HUDEP-2 (cell line): ENCODE measurements around the gene PCGF3.
"Not testable (repeated sequence)": the region's sequence is repeated elsewhere in the genome, so short reads cannot be mapped to it uniquely, and the experiment has no call there.

ENCODE experiments used
- DNase-seq, 76 experiments: peaks; one replicate each; lab custom pipeline; 2025; ENCODE audit not compliant: unreplicated experiment in 76 of 76; lab: John Stamatoyannopoulos, UW

Gene PCGF3

DNA sequence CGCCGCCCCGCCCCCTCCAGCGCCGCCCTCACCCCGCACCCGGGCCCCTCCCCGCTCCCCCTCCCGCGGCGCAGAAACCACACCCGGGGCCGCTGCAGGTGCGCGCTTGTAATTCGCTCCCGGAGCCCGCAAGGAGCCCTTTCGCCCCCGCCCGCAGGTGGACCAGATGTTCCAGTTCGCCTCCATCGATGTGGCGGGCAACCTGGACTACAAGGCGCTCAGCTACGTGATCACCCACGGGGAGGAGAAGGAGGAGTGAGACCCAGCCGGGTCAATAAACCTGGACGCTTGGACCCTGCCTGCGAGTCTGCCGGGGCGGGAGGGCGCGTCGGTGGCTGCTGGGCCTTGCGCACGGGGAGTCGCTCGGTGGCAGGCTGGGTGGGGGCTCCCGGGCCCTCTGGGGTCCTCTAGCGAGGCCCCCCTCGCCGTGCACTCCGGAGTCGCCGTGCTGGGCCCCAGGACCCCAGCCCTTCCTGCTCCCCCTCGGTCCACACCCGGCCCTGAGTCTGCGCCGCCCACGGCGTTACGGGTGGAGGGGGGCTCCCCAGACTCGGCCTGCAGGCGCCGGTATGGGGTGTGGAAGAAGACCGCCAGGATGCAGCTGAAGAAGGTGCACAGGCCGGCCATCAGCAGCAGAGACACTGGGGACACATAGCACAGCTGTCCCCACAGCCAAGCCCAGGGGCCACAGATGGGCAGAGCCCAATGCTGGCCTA, 23.7 kb upstream of the PCGF3 start:
- no peak for DNase-seq

DNA sequence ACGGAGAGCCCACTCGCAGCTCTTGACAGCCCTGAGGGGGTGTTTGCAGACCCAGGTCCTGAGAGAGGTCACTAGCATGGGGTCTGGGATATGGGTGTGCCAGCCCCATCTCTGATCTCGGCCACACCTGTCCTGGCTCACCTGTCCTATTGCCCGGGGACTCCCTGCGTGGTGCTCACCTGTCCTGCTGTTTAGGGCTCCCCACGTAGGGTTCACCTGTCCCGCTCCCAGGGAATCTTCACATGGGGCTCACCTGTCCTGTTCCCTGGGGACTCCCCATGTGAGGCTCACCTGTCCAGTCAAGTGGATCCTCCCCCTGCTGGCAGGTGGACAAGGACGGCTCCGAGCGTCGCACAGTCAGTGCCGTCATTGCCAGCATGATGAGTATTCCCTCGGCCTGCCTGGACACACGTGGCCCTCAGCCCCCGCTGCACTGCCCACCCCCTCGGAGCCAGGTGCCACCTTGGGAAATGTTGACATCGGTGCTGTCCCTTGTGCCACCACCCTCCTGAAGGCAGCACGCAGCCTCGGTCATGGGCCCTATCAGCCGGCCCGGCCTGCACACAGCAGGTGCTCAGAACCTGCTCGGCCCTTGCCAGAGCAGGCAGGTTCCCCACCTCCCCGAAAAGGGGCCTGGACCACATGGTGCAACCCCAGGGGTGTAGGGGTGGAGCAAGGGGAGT, 23.0 kb upstream of the PCGF3 start:
- DNase-seq, result no peak

DNA sequence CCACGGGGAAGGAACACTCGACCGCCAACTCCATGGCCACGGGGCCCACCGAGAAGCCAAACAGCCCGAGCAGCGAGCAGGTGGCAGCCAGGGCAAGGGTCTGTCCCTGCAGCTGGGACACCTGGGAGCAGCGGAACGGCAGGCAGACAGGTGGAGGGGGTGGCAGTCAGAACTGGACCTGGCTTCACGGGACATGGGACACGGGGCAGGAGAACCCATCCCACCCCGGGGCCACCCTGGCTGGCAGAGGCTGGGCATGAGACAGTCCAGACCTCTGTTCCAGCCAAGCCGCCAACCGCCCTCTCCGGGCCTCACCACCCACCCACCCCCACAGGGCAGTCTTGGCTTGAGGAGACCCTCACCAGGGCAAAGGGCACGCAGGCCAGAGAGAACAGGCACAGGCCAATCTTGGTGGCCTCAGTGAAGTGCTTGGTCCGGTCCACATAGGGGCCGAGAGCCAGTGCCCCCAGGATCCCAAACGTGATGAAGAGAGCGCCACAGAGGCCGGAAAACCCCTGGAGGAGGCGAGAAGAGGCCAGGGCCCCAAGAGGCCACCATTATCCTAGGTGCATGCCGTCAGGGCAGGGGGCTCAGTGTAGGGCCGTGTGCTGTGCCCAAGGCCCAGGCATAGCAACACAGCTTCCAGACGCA, 22.3 kb upstream of the PCGF3 start:
- DNase-seq, result no peak

DNA sequence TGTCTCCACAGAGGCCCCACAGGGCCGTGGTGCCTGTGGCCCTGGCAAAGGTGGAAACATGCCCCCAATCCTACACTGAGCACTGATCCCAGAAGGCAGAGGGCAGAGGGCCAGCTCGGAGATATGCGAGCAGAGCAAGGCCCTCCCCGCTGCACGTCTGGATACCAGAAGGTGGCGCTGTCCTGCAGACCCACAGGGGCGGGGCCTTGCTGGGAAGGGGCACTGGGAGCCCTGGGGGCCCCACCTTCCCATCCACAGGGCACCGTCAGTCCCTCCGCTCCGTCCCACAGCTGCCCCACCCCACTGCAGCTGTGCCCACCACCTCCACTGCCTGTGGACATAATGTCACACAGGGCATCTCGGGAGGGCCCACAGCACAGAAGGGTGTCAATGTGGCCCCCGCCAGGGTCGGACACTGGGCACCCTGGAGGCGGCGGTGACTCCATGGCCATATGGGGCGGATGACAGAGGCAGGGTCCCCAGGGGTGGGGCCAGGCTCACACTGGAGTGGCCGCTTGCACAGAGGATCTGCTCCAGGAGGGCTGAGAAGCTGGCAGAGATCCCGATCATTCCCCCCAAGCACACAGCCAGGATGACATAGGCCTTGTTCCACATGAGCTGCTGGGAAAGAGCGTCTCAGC, 21.5 kb upstream of the PCGF3 start:
- peak in 65 of 76 experiments; percentile 6 to 76 (median 48) for DNase-seq

DNA sequence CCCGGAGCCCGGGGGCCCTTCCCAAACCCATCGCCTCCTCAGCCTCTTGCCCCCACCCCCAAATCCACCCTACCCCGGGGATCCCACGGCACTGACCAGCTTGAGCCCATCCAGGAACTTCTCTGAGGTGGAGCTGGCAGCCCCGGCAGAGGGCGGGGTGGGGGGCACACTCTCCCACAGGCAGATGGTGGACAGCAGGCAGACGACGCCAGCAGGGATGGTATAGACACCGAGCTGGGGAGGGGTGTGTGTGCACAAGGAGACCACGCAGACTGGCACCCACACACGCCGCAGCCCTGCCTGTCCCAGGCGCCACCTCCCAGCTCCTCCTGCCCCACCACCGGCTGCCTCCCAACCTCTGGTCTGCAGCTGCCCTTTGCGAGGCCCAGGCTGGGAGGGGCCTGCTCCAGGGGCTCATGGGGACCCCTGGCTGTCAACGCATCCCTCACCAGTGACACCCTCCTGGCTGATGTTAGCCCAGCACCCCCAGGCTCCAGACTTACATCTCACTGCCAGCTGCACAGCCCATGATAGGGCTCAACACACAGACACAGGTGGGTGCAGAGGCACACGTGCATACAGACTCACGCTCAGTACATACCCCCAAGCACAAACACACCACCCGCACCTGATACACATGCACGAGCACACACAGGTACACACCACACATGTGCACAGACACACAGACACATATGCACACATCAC, 20.9 kb upstream of the PCGF3 start:
- DNase-seq, result no peak

DNA sequence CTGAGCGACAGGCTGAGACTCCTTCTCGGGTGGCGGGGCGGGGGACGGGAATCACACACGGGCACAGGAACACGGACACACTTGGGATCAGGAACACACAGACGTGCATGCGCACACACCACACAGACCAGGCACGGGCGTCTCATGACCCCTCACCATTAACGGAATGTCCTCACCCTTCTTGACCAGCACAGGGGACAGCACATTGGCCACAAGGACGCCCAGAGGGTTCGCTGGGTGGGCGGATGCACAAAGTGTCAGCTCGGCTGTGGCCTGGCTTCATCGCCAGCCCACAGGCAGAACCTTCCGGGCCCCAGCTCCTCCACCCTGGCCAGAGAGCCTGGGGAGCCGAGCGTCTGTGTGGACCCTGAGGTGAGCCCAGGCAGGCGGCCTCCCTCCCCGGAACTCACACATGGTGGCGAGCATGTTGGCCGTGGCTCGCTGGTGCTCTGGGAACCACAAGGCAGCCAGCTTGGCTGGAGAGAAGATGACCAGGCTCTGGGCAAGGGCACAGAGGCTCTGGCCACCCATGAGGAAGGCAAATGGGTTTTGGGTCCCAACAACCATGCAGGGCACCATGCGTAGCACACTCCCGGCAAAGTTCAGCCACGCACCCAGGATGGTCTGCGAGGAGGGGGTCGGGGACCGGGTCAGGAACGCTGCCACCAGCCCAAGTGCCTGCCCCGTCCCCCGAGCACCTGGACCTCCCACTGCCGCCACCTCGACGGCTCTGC, 19.8 kb upstream of the PCGF3 start:
- DNase-seq, result no peak

DNA sequence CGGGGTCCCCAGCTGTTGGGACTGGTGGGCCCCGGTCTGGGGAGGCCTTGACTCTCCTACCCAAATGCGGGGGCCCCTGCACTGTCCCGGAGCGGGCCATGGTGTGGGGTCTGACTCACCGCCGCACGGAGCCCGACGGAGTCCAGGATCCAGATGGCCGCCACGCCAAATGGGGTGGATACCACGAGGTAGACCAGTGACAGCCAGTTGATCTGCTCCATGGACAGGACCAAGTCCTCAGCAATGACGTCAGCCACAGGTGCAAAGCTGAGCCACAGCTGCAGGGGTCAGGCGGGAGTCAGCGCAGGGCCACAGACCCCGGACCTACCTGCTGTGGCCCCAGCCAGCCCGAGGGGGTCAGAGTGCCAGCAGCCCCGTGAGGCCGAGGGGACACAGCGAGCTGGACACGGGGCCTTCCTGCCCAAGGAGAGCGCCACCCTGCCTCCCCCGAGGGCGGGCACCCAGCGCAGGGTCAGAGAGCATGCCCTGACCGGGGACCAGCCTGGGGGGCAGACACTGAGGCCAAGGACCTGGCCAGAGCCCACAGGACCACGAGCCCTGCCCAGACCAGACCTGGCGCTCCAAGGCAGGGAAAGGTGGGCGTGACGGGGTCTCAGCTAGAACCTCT, 19.1 kb upstream of the PCGF3 start:
- DNase-seq, result no peak

DNA sequence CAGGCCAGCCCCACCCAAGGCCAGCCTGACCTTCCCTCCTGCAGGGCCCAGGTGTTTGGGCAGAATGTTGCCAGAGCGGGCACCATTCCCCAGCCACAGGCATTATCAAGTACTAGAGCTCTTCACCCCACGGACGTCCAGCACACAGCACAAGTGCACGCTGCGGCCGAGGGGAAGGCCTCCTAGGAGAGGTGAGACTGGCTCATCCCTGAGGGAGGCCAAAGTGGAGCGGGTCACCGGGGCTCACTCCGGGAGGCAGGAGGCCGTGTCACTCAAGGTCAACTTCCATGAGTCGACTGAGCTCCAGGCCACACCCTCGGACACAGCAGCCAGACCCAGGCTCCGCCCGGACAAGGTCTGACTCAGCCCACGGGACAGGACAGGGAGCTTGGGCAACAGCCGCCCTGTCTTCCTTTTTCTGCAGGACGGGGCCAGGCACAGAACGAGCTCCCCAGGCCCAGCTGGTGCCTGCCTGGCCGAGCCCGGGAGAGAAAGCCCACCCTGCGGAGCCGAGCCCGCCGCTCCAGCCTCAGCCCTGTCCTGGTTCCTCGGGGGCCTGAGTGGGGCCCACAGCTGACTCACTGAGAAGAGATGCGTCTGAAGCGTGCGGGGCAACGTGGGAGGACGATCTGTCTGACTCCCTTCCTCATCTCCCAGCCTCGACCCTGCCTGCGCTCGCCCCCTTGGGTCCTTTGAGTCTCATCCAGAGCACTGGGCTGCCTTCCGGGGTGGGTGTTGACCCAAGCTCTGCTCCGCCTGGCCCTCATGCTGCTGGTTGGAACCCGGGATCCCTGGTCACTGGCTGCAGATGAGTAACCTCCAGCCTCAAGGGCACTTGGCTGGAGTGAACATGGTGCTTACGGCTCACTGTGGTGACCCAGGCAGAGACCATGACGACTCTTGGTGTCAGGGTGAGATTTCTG, 18.3 kb upstream of the PCGF3 start:
- DNase-seq, result peak in 68 of 76 experiments; percentile 4 to 85 (median 60)

DNA sequence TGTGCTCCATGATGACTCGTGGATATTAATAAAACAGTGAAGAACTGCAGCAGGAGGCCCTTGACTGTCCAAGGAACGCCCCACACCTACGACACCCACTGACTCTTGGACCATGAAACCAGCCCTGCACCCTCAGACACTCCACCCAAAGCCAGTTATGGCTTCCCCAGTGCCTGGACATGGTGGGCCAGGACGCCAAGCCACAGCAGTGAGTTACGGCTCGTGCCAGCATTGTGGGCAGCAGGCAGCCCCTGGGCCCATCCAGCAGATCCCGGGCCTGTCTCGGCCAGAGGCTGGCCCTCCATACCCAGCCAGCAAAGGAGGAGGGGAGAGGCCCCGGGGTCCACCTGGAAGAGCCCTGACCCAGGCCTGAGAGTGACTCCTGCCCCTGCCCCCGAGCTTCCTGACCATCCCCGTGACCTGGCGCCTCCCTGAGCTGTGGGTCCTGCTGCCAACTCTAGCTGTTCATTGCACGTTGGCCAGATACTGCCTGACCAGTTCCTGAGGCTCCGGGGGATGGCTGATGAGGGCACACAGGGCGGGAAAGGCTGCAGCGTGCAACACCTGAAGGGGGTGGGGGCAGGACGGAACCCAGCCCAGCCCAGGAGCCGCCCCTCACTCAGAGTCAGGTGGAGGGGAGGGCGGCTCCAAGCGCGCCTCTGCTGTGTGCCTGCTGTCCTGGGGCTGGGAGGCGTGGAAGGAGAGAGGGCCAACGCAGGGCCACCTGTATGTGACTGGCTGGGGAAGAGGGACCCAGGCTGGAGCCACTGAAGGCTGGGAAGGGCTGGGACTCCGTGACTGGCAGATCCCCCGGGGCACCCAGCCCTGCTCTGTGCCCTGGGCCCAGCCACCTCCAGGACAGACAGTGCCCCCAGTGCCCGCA, 17.4 kb upstream of the PCGF3 start:
- no peak for DNase-seq

DNA sequence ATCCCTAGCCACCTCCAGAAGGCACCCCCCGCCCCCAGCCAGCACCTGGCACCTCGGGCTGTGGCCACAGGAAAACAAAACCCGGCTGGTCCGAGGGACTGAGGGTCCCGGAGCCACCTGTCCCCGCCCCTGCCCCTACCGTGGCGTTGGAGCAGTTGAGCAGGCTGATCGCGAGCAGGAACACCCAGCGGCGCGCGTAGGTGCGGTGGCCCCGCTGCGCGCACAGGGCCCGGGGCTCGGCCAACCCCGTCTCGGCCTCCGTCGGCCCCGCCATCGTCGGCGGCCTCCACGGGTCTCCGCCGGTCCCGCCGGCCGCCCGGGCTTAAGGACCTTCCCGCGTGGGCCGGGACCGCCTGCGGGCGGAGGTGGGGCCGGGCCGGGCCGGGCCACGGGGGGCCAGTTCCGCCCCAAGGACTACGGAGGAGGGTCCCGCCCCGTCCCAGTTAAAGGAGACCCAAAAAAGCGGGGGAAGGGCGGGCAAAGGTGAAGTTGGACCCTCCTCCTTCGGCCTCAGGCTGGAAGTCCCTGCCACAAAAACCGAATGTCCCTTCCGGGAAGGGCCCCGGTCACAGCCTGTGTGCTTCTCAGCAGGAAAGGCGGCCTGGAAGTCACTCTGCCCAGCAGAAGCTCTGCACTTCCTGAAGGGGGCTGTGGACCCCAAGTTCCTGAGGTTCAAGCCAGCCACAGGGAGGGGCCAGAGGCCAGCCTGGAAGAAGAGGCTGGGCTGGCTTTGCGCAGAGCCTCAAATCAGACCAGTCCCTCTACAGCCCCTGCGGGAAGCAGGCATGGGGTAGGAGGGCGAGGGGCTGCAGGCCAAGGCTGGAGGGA, 16.6 kb upstream of the PCGF3 start, which contains the start of gene SLC49A3:
Gene SLC49A3 (minus strand): TSS at position 298 of the 828 bp plus-strand sequence. CDS start 24 bp downstream, at position 274.
- DNase-seq, result no peak

DNA sequence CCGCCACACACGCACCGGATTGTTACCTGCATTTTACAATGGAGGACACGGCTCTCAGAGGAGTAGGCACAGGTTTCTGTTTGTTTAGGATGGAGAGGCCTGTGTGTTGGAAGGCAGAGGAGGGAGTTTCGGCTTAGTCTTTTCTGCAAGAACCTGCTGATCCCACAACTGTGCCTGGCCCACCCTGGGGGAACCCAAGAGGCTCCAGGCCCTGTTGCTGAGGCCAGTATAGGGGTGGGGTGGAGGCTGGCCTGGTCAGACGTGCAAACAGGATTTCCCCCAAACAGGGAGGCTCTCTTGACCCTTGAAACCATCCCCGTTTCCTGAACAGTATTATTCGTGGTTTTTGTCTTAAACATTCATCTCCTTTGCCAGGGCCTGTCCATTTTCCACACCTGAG, 15.9 kb upstream of the PCGF3 start:
- DNase-seq, result no peak

DNA sequence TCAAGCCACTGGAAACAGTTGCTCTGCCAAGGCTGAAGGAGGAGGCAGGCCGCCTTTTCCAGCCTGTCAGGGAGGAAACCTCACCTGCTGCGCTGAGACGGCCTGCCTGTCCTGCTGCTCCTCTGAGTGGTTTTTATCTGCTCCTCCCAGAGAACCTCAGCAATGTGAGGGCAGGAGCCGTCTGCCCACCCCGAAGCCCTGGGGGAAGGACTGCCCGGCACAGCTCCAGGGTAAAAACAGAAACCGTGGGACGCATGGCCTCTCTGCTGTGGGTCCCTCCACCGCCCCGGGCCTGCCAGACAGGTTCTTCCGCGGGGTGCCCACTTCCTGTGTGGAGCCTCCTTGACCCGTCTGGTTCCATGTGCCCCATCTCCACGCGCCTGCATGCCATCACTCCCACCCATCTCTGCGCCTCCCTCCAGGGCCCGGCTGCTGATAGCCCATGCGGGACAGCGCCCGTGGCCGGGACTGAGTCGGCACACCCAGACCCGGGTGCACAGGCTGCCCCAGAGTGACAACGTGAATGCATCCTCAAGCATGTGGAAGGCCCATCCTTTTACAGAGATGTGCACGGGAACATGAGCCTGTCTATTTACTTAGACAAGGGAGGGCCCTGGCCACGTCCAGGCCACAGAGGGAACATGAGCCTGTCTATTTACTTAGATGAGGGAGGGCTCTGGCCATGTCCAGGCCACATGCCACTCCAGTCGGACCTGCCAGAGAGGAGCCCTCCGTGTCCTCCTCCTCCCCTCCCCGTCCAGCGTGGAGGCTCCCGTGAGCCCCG, 12.7 kb upstream of the PCGF3 start:
- peak in 2 of 76 experiments; percentile 11 to 57 for DNase-seq

DNA sequence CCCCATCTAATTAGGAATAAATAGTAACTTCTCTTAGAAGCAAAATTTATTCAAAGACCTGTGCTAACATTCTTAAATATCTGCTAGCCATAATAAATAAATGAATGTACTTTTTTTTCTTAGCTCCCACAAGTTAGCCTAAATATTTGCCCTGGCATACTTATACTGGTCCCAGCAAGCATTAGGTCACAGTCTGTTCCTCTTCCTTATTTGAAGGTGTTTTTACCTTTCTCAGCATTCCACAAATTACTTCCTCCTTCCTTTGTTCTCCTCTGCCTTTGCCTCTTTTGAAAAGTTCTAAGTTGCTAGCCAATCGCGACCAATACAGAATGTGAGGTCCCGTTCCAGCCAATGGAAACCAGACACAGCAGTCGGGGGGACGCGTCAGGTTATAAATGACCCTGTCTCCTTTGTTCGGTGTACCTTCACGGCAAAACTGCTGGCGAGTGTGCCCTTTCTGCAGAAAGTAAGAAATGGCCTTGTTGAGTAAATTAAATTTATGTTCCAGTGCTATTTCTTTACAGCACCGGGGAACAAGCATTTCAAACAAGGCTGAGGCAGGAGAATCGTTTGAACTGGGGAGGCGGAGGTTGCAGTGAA, 11.2 kb upstream of the PCGF3 start:
- DNase-seq, result not testable (repeated sequence)

DNA sequence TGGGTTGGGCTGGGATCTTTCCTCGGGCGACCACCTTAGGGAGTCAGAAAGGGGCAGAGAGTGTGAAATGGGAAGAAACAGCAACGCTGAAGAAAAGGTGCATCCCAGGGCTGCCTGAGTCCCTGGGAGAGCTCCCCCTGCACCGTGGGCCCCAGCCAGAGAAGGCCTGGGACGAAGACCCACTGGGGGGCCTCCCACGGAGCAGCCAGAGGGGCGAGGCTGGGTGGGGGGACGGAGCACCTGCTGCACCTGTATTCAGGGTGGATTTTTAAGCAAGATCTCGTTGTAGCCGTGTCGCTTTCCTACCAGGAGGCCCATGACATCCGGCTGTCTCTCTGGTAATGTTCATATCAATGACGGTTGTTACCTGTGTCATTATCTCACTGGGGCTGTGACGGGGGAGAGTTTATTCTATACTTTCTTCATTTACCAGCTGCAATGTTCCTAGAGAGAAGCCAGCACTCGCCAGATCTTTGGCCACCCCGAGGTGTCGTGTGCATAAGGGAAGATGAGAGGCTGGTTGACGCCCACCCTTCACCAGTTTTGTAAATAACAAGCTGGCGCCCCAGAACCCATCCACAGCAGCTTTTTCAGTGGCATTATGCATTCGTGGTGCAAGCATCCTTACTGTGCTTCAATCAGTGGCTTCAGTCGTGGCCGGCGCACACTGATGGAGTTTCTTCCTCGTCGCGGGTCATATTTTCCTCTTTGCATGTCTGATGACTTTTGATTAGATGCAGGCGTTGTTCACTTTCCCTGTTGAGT, 5.6 kb upstream of the PCGF3 start:
- DNase-seq, result no peak
